ENCODE measurements around the gene HIRA.

HIRA gene

DNA sequence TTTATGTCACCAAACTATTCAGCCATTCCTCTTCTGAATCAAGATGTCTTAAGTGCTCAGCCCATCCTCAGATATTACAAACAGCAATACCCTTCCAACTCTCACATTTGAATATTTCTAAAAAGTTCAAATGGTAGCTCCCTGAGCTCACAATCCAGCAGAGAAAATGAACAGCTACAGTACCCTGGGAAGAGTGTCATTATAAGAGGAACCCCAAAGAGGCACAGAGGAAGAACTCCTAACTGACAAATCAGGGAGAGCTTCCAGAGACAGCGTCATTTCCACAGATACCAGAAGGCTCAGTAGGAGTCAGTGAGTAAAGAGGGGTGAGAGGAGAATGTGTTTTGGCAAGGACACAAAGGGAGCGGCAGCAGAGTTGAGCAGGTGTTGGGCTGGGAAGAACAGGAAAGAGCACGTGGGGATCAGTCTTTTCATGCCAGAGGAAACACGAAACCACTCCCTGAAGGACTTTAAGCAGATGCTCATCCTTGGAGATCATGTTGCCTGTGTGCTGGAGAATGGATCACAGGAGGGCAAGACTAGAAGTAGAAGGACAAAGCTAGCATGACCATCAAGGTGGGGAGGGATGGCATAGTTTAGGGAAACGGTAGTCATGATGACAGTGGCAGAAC lies 144.3 kb downstream of the HIRA start:
- H3K36me3 ChIP-seq (ENCODE audit: control insufficient read depth, insufficient read depth, low read length), result no peaks in the 10 kb centered on the region
- H3K9me3 ChIP-seq (ENCODE audit: control insufficient read depth, low read length), result no peaks in the 10 kb centered on the region
- no peak overlapping the region for H3K27ac ChIP-seq (ENCODE audit: insufficient read depth, low read depth, low read length, poor library complexity, severe bottlenecking)
- H3K27me3 ChIP-seq (ENCODE audit: control insufficient read depth, insufficient read depth, low read length, poor library complexity, severe bottlenecking), result peaks cover 21% of the 10 kb centered on the region
- no peak overlapping the region for H3K4me3 ChIP-seq (ENCODE audit: insufficient read depth, low read depth, low read length)
- H3K4me1 ChIP-seq (ENCODE audit: control insufficient read depth, insufficient read depth, low read length), result peaks cover 13% of the 10 kb centered on the region
- 43 to 51% methylated on average over 5 of the region's 5 CpGs for WGBS, 2 experiments

DNA sequence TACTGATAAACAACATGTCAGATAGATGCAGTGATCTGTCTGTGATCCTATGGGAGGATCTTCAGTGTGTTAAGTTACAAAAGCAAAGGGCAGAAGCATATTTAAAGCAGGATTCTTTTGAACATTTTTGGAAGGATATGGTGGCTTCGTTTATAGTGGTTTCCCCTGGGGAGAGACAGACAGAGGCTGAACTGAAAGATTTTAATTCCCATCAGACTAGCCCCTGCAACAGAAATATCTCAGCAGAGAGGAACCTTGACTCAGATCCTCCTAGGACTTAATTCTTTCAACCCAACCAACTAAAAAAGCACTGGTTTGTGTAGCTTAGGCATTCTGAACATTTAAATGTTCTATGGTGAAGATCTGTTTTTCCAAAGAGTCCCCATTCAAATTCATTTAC lies 145.7 kb downstream of the HIRA start:
- Histone ChIP-seq H3K9me3 (ENCODE audit: control insufficient read depth, low read length) (no peaks in the 10 kb centered on the region), H3K4me3 (ENCODE audit: insufficient read depth, low read depth, low read length) (no peak overlapping the region), H3K27me3 (ENCODE audit: control insufficient read depth, insufficient read depth, low read length, poor library complexity, severe bottlenecking) (peaks cover 16% of the 10 kb centered on the region), H3K27ac (ENCODE audit: insufficient read depth, low read depth, low read length, poor library complexity, severe bottlenecking) (no peak overlapping the region), H3K36me3 (ENCODE audit: control insufficient read depth, insufficient read depth, low read length) (no peaks in the 10 kb centered on the region), H3K4me1 (ENCODE audit: control insufficient read depth, insufficient read depth, low read length) (peaks cover 13% of the 10 kb centered on the region)
- WGBS, 2 experiments, result 42 to 48% methylated on average over 1 of the region's 1 CpG

Measured in ectodermal cell (in vitro differentiated cells).